CD14-positive monocyte (primary cell): Measurements from ENCODE around the gene LAGE3. TPM values are rescaled to one million over a fixed set of nuclear protein-coding genes. Genes with fewer than 3 reads are reported as not detected.

Experiments used
- DNase-seq, 3 donors: peaks; one replicate each; pipeline ENCODE4 v3.0.0-alpha.2; 2011 to 2022
- H2AFZ ChIP-seq: 2 replicates; pipeline ENCODE4 v1.6.0; 2012; ENCODE audit warnings: mild to moderate bottlenecking, low read depth, low read length, inconsistent platforms; ENCODE audit not compliant: insufficient read depth, poor library complexity, severe bottlenecking
- H3K27ac ChIP-seq, 2 donors: 1 replicate in 1 of 2; 2 replicates in 1 of 2; pipeline ENCODE4 v1.5.1; 2012 to 2013; ENCODE audit warnings: low read length in 2 of 2, control low read depth in 1 of 2, inconsistent platforms in 1 of 2, low read depth in 1 of 2, mild to moderate bottlenecking in 1 of 2
- H3K27me3 ChIP-seq, 2 donors: one replicate each; pipeline versions ENCODE4 v1.6.0 to v1.6.1; 2011 to 2013; ENCODE audit warnings: low read length in 2 of 2; ENCODE audit not compliant: control insufficient read depth in 2 of 2, insufficient read depth in 2 of 2
- H3K36me3 ChIP-seq, 2 donors: replicated peaks in 1 of 2; 1 replicate in 1 of 2; 2 replicates in 1 of 2; pipeline versions ENCODE4 v1.5.1 to v1.6.1; 2012 to 2013; ENCODE audit warnings: low read length in 2 of 2, control low read depth in 1 of 2, inconsistent platforms in 1 of 2, mild to moderate bottlenecking in 1 of 2; ENCODE audit not compliant: insufficient read depth in 2 of 2, control insufficient read depth in 1 of 2
- H3K4me1 ChIP-seq, 2 donors: 1 replicate in 1 of 2; 2 replicates in 1 of 2; pipeline versions ENCODE4 v1.5.1 to v1.6.1; 2012 to 2013; ENCODE audit warnings: low read length in 2 of 2, control low read depth in 1 of 2, inconsistent platforms in 1 of 2, mild to moderate bottlenecking in 1 of 2, moderate library complexity in 1 of 2; ENCODE audit not compliant: insufficient read depth in 2 of 2, control insufficient read depth in 1 of 2
- H3K4me2 ChIP-seq: replicated peaks from 2 replicates; pipeline ENCODE3; 2012; ENCODE audit warnings: low read length, moderate library complexity, mild to moderate bottlenecking; ENCODE audit not compliant: poor library complexity, severe bottlenecking; ENCODE audit errors: extremely low read depth
- H3K4me3 ChIP-seq, 3 experiments: fragments of 200-600 bp in 1 of 3; sonication (generic) in 1 of 3; replicated peaks in 1 of 3; 1 replicate in 2 of 3; 2 replicates in 1 of 3; pipeline ENCODE4 v1.5.1; 2011 to 2013; ENCODE audit warnings: low read length in 3 of 3, mild to moderate bottlenecking in 3 of 3, control low read depth in 2 of 3, low read depth in 2 of 3, inconsistent platforms in 1 of 3, moderate library complexity in 1 of 3
- H3K79me2 ChIP-seq: 2 replicates; pipeline ENCODE4 v1.6.0; 2012; ENCODE audit warnings: mild to moderate bottlenecking, control low read depth, inconsistent platforms, low read length, moderate library complexity; ENCODE audit not compliant: insufficient read depth
- H3K9ac ChIP-seq: 2 replicates; pipeline ENCODE4 v1.6.0; 2017; ENCODE audit warnings: low read length, mild to moderate bottlenecking; ENCODE audit not compliant: insufficient read depth, poor library complexity, severe bottlenecking
- H3K9me3 ChIP-seq, 2 donors: replicated peaks in 1 of 2; 1 replicate in 1 of 2; 2 replicates in 1 of 2; pipeline versions ENCODE4 v1.5.1 to v1.6.1; 2012 to 2013; ENCODE audit warnings: low read length in 2 of 2, control low read depth in 1 of 2; ENCODE audit not compliant: control insufficient read depth in 1 of 2, insufficient read depth in 1 of 2
- H4K20me1 ChIP-seq: 2 replicates; pipeline ENCODE4 v1.6.0; 2012; ENCODE audit warnings: mild to moderate bottlenecking, low read length, control low read depth, moderate library complexity; ENCODE audit not compliant: insufficient read depth
- H3K27ac Mint-ChIP-seq, 7 donors: one replicate each; pipeline ENCODE4 v1.8.0; 2020; ENCODE audit warnings: mild to moderate bottlenecking in 7 of 7, mixed read lengths in 7 of 7, moderate library complexity in 6 of 7, inconsistent platforms in 2 of 7
- H3K27me3 Mint-ChIP-seq, 3 donors: one replicate each; pipeline ENCODE4 v1.8.0; 2021 to 2022; ENCODE audit warnings: low read depth in 3 of 3, mild to moderate bottlenecking in 3 of 3, mixed read lengths in 3 of 3, moderate library complexity in 3 of 3, inconsistent platforms in 1 of 3
- H3K36me3 Mint-ChIP-seq, 2 donors: one replicate each; pipeline ENCODE4 v1.8.0; 2020; ENCODE audit warnings: mixed read lengths in 2 of 2, inconsistent platforms in 1 of 2, mild to moderate bottlenecking in 1 of 2
- H3K4me1 Mint-ChIP-seq: one replicate; pipeline ENCODE4 v1.8.0; 2020; ENCODE audit warnings: mild to moderate bottlenecking, mixed read lengths
- H3K4me3 Mint-ChIP-seq, 2 donors: one replicate each; pipeline ENCODE4 v1.8.0; 2020; ENCODE audit warnings: mild to moderate bottlenecking in 2 of 2, mixed read lengths in 2 of 2, moderate library complexity in 1 of 2
- H3K9me3 Mint-ChIP-seq, 7 donors: one replicate each; pipeline ENCODE4 v1.8.0; 2020 to 2022; ENCODE audit warnings: mixed read lengths in 7 of 7, mild to moderate bottlenecking in 6 of 7, moderate library complexity in 6 of 7, inconsistent platforms in 2 of 7
- WGBS: methylation state at CpG from one replicate; pipeline ENCODE4 v1.1.5; 2013; ENCODE audit warnings: missing lambda C conversion rate; ENCODE audit not compliant: insufficient coverage; 5-methylcytosine and 5-hydroxymethylcytosine counted together
- intact Hi-C, 2 donors: fragments of 100-400 bp; cut with micrococcal nuclease; formaldehyde crosslinking; loops; one replicate each; pipeline versions ENCODE4 v1.15.0 to v1.15.1; 2023
- polyA plus RNA-seq, 3 donors: library from polyadenylated mRNA; depleted of rRNA in 1 of 3; unstranded in 2 of 3; stranded (reverse) in 1 of 3; fragments of 300-500 nt in 2 of 3; fragments of >200 nt in 1 of 3; fragmentation: Illumina TruSeq in 2 of 3; gene quantifications; 1 replicate in 2 of 3; 2 replicates in 1 of 3; pipeline ENCODE4 v1.2.3, GENCODE V29; 2012 to 2021
- TF ChIP-seq, protein P1 (sequence below): fragments of 200-600 bp; IDR thresholded peaks from one replicate; pipeline ENCODE4 v1.8.0; 2022; ENCODE audit warnings: antibody characterized with exemption, mild to moderate bottlenecking

Gene LAGE3
- polyA plus RNA-seq, 3 donors = 12.4 to 30.9 (median 18.6) TPM

DNA sequence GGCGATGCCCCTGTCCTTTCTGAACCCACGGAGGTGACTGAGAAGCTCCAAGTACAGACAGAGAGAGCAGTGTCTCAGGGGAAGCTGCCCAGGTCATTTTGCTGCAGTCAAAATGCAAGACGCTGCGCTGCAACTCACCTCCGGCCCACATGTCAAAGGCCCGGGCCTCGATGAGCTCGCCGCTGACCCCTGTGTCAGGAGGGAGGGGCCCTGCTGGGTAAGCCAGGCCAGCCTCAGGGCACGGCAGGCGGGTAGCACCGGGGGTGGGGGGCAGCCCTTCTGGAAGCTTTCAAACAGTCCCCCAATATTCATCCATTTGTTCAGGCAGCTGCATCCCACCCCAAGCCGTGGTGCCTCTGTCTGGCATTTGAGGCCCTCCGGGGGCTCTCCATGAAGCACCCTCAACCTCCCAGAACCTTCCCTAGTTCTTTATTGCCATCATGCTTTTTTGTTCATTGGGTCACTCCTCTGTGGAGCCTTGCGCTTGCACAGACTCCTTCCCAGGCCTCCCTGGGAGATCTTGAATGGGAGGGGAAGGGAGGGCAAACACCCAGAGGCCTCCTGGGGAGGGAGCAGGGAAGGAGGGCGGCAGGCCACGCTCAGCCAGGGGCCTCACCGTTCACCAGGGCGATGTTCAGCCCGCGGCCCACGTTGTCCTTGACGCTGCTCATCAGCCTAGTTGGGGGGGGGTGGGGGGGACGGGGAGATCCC, 28.7 kb upstream of the LAGE3 start:
- Histone ChIP-seq H3K4me2 (no peak overlapping the region), H3K4me3 (no peak overlapping the region), H3K36me3 (peaks cover 11 to 35% of the 10 kb centered on the region in 2 donors), H3K9me3 (no peaks in the 10 kb centered on the region), H3K4me1 (no peaks in the 10 kb centered on the region), H2AFZ (no peak overlapping the region), H3K79me2 (no peaks in the 10 kb centered on the region), H4K20me1 (no peaks in the 10 kb centered on the region), H3K27ac (no peak overlapping the region), H3K9ac (no peak overlapping the region), H3K27me3 (no peaks in the 10 kb centered on the region)
- Mint-ChIP-seq H3K4me1 (no peaks in the 10 kb centered on the region), H3K27ac (peak overlapping the region in 1 of 7 donors; percentile 40), H3K27me3 (peaks cover 0 to 5% (median 2%) of the 10 kb centered on the region in 3 donors), H3K4me3 (no peak overlapping the region), H3K36me3 (peaks cover 42 to 50% of the 10 kb centered on the region in 2 donors), H3K9me3 (peaks cover 0 to 14% (median 6%) of the 10 kb centered on the region in 7 donors)
- TF ChIP-seq, protein P1, sequence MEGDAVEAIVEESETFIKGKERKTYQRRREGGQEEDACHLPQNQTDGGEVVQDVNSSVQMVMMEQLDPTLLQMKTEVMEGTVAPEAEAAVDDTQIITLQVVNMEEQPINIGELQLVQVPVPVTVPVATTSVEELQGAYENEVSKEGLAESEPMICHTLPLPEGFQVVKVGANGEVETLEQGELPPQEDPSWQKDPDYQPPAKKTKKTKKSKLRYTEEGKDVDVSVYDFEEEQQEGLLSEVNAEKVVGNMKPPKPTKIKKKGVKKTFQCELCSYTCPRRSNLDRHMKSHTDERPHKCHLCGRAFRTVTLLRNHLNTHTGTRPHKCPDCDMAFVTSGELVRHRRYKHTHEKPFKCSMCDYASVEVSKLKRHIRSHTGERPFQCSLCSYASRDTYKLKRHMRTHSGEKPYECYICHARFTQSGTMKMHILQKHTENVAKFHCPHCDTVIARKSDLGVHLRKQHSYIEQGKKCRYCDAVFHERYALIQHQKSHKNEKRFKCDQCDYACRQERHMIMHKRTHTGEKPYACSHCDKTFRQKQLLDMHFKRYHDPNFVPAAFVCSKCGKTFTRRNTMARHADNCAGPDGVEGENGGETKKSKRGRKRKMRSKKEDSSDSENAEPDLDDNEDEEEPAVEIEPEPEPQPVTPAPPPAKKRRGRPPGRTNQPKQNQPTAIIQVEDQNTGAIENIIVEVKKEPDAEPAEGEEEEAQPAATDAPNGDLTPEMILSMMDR = no peak
- 98% methylated on average over 7 of the region's 24 CpGs for WGBS
- intact Hi-C loops = no loop called here
- DNase-seq = no peak

DNA sequence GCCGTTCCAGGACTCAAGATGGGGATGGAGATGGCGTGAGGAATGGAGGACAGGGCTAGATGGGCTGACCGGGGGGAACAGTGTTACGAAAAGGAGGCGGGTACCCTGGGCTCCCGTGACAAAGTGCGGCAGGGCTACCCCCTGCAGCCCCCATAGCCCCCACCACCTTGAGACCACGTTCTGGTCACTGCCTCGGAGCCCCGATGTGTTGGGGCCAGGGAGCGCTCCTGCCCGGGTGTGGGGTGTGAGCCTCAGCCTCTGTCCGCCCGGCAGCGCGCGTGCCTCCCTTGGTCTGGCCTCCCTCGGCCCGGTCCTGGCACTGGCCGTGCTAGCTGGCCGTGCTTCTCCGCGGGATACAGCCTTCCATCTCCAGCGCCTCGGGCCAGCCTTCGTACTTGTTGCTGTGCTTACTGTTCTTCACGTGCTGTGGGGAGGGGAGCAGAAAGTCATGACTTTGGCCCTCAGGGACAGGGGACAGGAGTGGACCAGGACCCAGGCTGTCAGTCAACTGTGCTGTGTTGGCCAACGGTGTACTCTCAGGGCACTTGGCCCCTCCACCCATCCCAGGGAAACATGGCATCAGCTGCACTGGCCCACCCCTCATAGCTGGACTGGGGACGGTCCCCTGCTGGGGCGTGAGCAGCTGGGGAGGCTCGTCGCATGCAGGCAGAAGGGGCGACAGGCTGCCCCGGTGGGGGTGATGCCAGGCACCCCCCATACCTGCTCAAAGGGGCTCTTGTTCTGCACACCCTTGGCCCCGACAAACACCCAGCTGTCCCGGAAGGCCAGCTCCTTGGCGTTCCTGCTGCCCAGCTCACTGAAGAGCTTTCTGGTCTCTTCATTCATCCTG, 27.6 kb upstream of the LAGE3 start:
- Histone ChIP-seq H3K27me3 (no peaks in the 10 kb centered on the region), H3K79me2 (no peaks in the 10 kb centered on the region), H3K4me2 (no peak overlapping the region), H3K4me1 (no peaks in the 10 kb centered on the region), H4K20me1 (no peaks in the 10 kb centered on the region), H3K36me3 (peaks cover 11 to 35% of the 10 kb centered on the region in 2 donors), H3K27ac (no peak overlapping the region), H2AFZ (no peak overlapping the region), H3K4me3 (no peak overlapping the region), H3K9ac (no peak overlapping the region), H3K9me3 (no peaks in the 10 kb centered on the region)
- Mint-ChIP-seq H3K4me1 (no peaks in the 10 kb centered on the region), H3K9me3 (peaks cover 0 to 14% (median 6%) of the 10 kb centered on the region in 7 donors), H3K36me3 (peaks cover 42 to 50% of the 10 kb centered on the region in 2 donors), H3K27ac (no peak overlapping the region), H3K4me3 (no peak overlapping the region), H3K27me3 (peaks cover 0 to 5% (median 2%) of the 10 kb centered on the region in 3 donors)
- TF ChIP-seq, protein P1 = no peak
- intact Hi-C loops = no loop called here
- DNase-seq = no peak
- WGBS = over 99% methylated on average over 15 of the region's 37 CpGs
